Sigmoid colon (tissue), 4 donors: ENCODE results near the gene C2CD4A.

Source experiments
- EP300 ChIP-seq, 4 donors: sonication (generic); formaldehyde crosslinking; IDR thresholded peaks; one replicate each; pipeline ENCODE4 v1.6.1; 2017; ENCODE audit warnings: antibody characterized with exemption in 4 of 4
- TF ChIP-seq, protein P1 (sequence below), 4 experiments: fragments of 450-650 bp in 3 of 4; fragments of 200-600 bp in 1 of 4; IDR thresholded peaks; one replicate each; pipeline ENCODE4 v1.5.1; 2016 to 2019; ENCODE audit warnings: antibody characterized with exemption in 4 of 4, mild to moderate bottlenecking in 3 of 4, moderate library complexity in 2 of 4

DNA sequence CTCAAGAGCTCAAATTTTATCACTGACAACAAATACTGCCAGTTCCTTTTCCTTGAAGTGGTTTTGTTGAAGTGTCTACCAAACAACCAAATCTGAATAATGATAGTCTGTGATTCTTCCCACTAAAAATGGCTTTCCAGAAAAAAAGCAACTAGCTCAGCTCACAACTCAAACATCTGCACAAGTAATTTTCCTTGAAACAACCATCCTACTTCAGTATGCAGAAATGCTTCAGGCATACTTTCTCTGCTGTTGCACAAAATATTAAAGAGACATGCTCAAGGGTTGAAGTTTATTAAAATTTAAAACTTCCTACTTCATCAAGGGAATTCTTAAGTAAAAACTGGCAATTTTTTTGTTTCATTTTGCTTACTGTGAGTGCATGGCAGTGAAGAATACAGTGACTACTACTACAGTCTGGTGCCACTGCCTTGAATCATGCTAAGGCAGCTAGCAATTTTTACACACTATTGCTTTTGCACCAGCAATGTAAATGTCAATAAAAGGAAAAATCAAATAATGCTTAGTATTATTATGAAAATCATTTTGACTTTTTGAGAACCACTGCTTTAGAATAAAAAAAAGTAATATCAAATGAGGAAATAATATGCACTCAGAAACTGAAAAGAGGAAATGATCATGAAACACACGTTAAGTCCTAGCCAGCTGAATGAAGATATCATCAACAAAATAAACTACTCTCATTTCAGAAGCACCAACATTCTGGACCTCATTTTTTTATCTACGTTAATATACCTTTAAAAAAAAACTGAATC, 40.1 kb upstream of the C2CD4A start:
- TF ChIP-seq, protein P1, sequence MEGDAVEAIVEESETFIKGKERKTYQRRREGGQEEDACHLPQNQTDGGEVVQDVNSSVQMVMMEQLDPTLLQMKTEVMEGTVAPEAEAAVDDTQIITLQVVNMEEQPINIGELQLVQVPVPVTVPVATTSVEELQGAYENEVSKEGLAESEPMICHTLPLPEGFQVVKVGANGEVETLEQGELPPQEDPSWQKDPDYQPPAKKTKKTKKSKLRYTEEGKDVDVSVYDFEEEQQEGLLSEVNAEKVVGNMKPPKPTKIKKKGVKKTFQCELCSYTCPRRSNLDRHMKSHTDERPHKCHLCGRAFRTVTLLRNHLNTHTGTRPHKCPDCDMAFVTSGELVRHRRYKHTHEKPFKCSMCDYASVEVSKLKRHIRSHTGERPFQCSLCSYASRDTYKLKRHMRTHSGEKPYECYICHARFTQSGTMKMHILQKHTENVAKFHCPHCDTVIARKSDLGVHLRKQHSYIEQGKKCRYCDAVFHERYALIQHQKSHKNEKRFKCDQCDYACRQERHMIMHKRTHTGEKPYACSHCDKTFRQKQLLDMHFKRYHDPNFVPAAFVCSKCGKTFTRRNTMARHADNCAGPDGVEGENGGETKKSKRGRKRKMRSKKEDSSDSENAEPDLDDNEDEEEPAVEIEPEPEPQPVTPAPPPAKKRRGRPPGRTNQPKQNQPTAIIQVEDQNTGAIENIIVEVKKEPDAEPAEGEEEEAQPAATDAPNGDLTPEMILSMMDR (IDR thresholded peaks at IDR 0.05) = no peak
- no peak for TF ChIP-seq EP300 (IDR thresholded peaks at IDR 0.05)
